HG03060 (cell line): ENCODE results near the gene RSPH6A.

Source experiments
- ATAC-seq: cut with Tn5 transposase; IDR thresholded peaks from one replicate; pipeline ENCODE4 v1.9.1; 2021; ENCODE audit warnings: low read depth, moderate number of reproducible peaks; ENCODE audit not compliant: unreplicated experiment

The RSPH6A gene

GRCh38 chr19:45782162-45782691 is 32.9 kb downstream of the RSPH6A start, which contains the start of gene DMPK:
Gene DMPK, minus strand, starts transcription at chr19:45782490. Its CDS starts 138 bp downstream, at chr19:45782352.
- no peak for ATAC-seq

- ATAC-seq = no peak
Measured at GRCh38 chr19:45781214-45782161, 33.6 kb downstream of the RSPH6A start.

DNA sequence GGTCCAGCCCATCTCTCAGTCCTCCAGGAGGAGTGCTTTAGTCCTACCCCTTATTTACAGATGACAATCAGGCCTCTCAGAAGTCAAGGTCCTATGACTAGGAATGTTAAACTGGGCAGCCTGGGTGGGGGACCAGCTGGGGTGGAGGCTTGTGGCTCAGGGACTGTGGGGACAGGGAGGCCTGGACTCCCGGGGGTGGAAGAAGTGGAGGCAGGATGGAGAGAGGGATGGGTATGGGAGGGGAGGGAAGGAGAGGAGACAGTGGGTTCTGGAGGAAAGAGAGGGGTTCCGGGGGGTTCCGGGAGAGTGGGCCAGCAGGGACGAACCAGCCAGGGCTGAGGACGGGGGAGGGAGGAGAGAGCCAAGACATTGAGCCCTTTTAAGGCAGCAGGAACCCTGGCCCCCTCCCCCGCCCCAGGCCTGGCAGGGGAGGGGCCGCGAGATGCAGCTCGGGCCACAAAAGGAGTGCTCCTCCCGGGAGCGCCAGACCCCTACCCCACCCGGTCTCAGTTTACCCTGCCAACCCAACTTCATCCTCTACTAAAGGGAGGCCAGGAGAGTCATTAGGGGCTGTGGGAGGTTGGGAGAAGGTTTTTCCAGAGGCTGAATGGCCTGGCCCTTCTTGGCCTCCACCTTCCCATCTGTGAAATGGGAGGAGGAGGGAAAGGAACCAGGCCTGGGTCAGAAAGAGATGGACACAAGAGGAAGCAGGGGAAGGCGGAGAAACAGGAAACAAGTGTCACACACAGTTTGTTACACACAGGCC is 34.5 kb downstream of the RSPH6A start:
- ATAC-seq = no peak

GRCh38 chr19:45780146-45780447 is 35.0 kb downstream of the RSPH6A start:
- no peak for ATAC-seq

GRCh38 chr19:45779231-45780145 is 35.6 kb downstream of the RSPH6A start:
- no peak for ATAC-seq

- no peak for ATAC-seq
Measured at GRCh38 chr19:45778010-45778661, 37.0 kb downstream of the RSPH6A start.

GRCh38 chr19:45777395-45777961 is 37.6 kb downstream of the RSPH6A start:
- no peak for ATAC-seq

DNA sequence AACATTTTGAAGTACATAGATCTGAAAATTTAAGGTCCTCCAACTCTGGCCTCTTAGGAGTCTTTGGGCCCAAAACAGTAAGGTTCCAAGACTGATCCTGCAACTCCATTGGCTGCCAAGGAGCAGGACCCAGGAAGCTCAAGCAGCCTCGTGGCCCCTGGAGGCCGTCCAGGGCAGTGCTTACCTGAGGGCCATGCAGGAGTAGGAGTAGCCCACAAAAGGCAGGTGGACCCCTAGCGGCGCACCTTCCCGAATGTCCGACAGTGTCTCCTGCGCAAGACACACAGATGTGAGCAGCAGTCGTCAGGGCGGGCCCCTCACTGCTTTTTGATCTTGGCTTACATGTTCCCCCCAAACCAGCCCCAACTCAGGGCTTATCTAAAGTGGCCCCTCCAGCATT is 40.3 kb downstream of the RSPH6A start:
- ATAC-seq = no peak

DNA sequence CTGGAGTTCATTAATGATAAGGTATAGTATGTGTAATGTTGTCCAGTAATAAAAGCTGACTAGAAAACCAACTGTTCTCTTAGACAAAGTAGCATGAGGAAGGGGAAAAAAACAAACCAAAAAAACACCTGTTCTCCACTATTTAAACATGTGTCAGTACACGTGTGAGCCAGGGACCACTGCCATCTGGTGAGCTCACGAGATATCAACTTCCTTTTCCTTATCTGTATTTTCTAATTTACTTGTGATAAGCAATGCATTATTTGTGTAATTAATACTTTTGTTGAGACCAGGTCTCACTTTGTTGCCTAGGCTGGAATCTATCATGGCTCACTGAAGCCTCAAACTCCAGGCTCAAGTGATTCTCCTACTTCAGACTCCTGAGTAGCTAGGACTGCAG is 41.7 kb downstream of the RSPH6A start:
- no peak for ATAC-seq

DNA sequence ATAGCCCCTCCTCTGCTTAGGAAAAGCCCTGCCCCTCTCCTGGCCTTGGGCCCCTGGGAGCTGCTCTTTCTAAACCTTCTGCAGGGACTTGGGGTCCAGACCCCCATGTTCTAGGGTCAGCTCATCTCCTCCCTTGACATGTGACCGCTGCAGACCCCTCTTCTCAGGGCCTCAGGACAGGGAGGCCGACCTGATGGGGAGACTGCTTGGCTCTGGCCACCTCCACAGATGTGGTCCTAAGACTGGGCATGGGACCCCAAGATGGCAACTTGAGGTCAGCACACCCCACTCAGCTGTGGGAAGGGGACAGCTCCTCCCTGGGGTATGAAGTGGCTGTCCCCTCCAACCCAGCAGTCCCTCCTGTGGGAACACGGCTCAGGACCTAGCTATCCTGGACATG is 42.2 kb downstream of the RSPH6A start:
- no peak for ATAC-seq

- no peak for ATAC-seq
Measured at GRCh38 chr19:45772130-45772840, 42.8 kb downstream of the RSPH6A start.

DNA sequence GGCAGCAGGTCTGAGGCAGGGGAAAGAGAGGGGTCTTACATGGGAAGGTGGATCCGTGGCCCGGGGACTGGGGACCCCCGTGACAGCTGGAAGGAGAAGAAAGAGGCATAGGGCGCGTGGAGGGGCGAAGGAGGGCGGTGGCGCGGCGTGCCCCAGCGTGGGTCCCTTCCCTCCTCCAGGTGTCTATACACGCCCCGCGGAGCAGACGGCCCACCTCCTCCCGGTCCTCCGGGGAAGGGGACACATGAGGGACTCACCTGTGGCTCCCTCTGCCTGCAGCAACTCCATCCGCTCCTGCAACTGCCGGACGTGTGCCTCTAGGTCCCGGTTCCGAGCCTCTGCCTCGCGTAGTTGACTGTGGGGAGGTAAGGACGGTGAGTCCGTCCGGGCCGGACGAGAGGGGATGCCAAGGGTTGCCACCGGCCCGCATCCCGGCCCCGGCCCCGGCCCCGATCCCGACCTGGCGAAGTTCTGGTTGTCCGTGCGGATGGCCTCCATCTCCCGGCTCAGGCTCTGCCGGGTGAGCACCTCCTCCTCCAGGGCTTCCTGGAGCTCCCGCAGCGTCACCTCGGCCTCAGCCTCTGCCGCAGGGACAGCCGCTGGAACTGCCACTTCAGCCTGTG is 43.7 kb downstream of the RSPH6A start:
- no peak for ATAC-seq

GRCh38 chr19:45770192-45771101 is 44.7 kb downstream of the RSPH6A start:
- peak; percentile 32 for ATAC-seq

GRCh38 chr19:45769821-45770191 is 45.3 kb downstream of the RSPH6A start:
- ATAC-seq = no peak

- ATAC-seq = peak; percentile 58
Measured at GRCh38 chr19:45768984-45769782, 45.9 kb downstream of the RSPH6A start, which contains the start of gene SIX5. Gene SIX5, minus strand, starts transcription at chr19:45769252. Its CDS starts 408 bp downstream, at chr19:45768844.

GRCh38 chr19:45768655-45768983 is 46.5 kb downstream of the RSPH6A start:
- no peak for ATAC-seq
